A673 (cell line): Measurements from ENCODE around the gene ANXA11. TPM values are rescaled to one million over a fixed set of nuclear protein-coding genes. Genes with fewer than 3 reads are reported as not detected.
A peak's percentile ranks its signal among the peaks of the same experiment; 100 is the strongest.

Experiments
- BruUV-seq: library from RNA; stranded (reverse); fragments of 400-500 nt; replicated peaks from 2 replicates; lab custom pipeline; 2021; lab: Mats Ljungman, UMichigan
- CTCF ChIA-PET: fragments of 300-600 bp; sonication (Branson Sonifier 250); formaldehyde crosslinking; loops from one replicate; lab custom pipeline; 2022; ENCODE audit warnings: antibody characterized with exemption; lab: Charles Lee
- POLR2A ChIA-PET: fragments of 300-600 bp; sonication (Branson Sonifier 250); formaldehyde crosslinking; loops from one replicate; lab custom pipeline; 2022; ENCODE audit warnings: antibody characterized with exemption; ENCODE audit not compliant: low non-redundant PET; lab: Charles Lee
- DNase-seq: peaks from one replicate; pipeline ENCODE4 v3.0.0-alpha.2; 2015; ENCODE audit warnings: low spot score
- H3K27ac ChIP-seq: fragments of 200-600 bp; sonication (generic); 2 replicates; pipeline ENCODE4 v1.5.1; 2016; ENCODE audit warnings: mixed run types, low read depth, mild to moderate bottlenecking, mixed read lengths, antibody characterized with exemption, low read length; ENCODE audit not compliant: poor library complexity, severe bottlenecking
- H3K27me3 ChIP-seq: fragments of 200-600 bp; sonication (generic); replicated peaks from 2 replicates; pipeline ENCODE4 v1.6.1; 2017; ENCODE audit warnings: mixed run types, low read depth, mild to moderate bottlenecking, mixed read lengths, antibody characterized with exemption, low read length; ENCODE audit not compliant: insufficient read depth, poor library complexity
- H3K36me3 ChIP-seq: fragments of 200-600 bp; sonication (generic); 2 replicates; pipeline ENCODE4 v1.6.1; 2016; ENCODE audit warnings: mixed run types, mild to moderate bottlenecking, mixed read lengths, antibody characterized with exemption, low read length; ENCODE audit not compliant: insufficient read depth, poor library complexity, severe bottlenecking
- H3K4me1 ChIP-seq: fragments of 200-600 bp; sonication (generic); 2 replicates; pipeline ENCODE4 v1.6.1; 2017; ENCODE audit warnings: mixed run types, mild to moderate bottlenecking, mixed read lengths, antibody characterized with exemption, low read length; ENCODE audit not compliant: insufficient read depth, poor library complexity, severe bottlenecking
- H3K4me3 ChIP-seq: fragments of 200-600 bp; sonication (generic); 2 replicates; pipeline ENCODE4 v1.5.1; 2016; ENCODE audit warnings: low read depth, mixed run types, mild to moderate bottlenecking, mixed read lengths, low read length; ENCODE audit not compliant: poor library complexity, severe bottlenecking
- H3K9me3 ChIP-seq: fragments of 200-600 bp; sonication (generic); 2 replicates; pipeline ENCODE4 v1.6.1; 2016; ENCODE audit warnings: mixed run types, low read depth, mild to moderate bottlenecking, mixed read lengths, antibody characterized with exemption, low read length; ENCODE audit not compliant: poor library complexity, severe bottlenecking
- EZH2 ChIP-seq: fragments of 200-600 bp; sonication (generic); IDR thresholded peaks from 2 replicates; pipeline ENCODE4 v1.6.1; 2017; ENCODE audit warnings: borderline replicate concordance, low read depth, mild to moderate bottlenecking, mixed read lengths, antibody characterized with exemption, low read length; ENCODE audit not compliant: poor library complexity, severe bottlenecking
- intact Hi-C: fragments of 100-400 bp; cut with micrococcal nuclease; formaldehyde crosslinking; loops from one replicate; pipeline ENCODE4 v1.10.0; 2022; ENCODE audit not compliant: unreplicated experiment
- total RNA-seq: library from RNA; stranded (reverse); gene quantifications from 2 replicates; pipeline ENCODE4 v1.2.3, GENCODE V29; 2021
- TF ChIP-seq, protein P1 (sequence below): fragments of 300-800, 200-600 bp; sonication (generic); conservative IDR thresholded peaks from 2 replicates; pipeline ENCODE4 v1.5.1; 2017; ENCODE audit warnings: low read depth, mild to moderate bottlenecking, antibody characterized with exemption, low read length, moderate library complexity, mixed read lengths

Gene ANXA11
- total RNA-seq, 1 experiment from 2014 or later, result 119 TPM

DNA sequence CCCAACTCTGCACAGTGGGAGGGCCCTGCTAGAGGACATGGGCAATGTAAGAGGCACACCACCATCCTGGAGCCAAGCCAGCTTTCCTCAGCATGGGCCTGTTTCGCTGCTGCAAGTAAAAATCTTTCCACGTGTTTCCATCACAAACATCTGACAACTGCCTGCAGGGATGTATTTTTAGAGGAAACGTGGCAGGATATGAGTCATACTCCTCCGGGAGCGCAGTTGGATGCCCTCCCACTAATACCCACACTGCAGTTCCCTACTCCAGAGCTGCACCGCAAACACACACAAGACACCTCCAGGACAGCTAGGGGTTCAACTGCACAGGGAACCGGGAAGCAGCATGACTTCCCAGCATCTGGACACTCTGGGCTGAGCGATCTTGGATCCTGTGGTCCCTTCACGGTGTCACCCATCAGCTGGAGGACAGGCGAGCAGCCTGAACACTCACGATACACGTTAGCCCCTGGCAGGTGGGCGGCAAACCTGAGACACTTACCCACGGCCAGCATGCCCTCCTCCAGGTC is 46.7 kb downstream of the ANXA11 start:
- H3K4me3 ChIP-seq, result no peak overlapping the region
- no peak for TF ChIP-seq EZH2
- TF ChIP-seq, protein P1, sequence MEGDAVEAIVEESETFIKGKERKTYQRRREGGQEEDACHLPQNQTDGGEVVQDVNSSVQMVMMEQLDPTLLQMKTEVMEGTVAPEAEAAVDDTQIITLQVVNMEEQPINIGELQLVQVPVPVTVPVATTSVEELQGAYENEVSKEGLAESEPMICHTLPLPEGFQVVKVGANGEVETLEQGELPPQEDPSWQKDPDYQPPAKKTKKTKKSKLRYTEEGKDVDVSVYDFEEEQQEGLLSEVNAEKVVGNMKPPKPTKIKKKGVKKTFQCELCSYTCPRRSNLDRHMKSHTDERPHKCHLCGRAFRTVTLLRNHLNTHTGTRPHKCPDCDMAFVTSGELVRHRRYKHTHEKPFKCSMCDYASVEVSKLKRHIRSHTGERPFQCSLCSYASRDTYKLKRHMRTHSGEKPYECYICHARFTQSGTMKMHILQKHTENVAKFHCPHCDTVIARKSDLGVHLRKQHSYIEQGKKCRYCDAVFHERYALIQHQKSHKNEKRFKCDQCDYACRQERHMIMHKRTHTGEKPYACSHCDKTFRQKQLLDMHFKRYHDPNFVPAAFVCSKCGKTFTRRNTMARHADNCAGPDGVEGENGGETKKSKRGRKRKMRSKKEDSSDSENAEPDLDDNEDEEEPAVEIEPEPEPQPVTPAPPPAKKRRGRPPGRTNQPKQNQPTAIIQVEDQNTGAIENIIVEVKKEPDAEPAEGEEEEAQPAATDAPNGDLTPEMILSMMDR, result no peak
- ChIA-PET POLR2A (no interaction called here), CTCF (interaction anchor here (1.2 kb wide), 1 partner anchor 15 kb away, joined by 7 read pairs; no protein-coding TSS in a partner anchor)
- peaks cover 37% of the 10 kb centered on the region for H3K4me1 ChIP-seq
- peak overlapping the region; percentile 88 for H3K27ac ChIP-seq
- intact Hi-C loops, result loop anchor here (2.0 kb wide), 1 partner anchor 46 kb away; the partner anchor contains the start of gene ANXA11
- H3K36me3 ChIP-seq, result peaks cover 33% of the 10 kb centered on the region
- H3K27me3 ChIP-seq, result no peaks in the 10 kb centered on the region
- H3K9me3 ChIP-seq, result no peaks in the 10 kb centered on the region
- peak; percentile 99 for DNase-seq
- BruUV-seq, result no TSS peak

DNA sequence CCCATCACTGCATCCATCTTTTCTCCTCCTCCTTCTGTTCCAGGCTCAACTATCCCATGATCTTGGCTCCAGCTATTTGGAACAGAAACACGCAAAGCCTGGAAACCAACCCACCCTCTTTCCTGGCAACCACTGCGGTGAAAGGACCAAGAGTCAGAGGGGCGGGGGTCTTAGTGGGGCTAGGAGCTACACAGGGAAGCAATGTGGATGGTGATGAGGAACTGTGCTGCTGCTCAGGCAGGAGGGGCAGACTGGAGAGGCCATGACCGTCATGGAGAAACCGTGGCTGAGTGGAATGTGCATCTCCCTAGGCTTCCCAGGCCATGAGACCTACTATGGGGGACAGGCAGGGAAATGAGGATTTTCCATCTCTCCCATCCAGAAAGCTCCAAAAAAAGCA is 47.2 kb downstream of the ANXA11 start:
- H3K36me3 ChIP-seq, result peaks cover 33% of the 10 kb centered on the region
- no peak for DNase-seq
- intact Hi-C loops, result loop anchor here (2.0 kb wide), 1 partner anchor 47 kb away; the partner anchor contains the start of gene ANXA11
- no TSS peak for BruUV-seq
- ChIA-PET CTCF (interaction anchor here (1.2 kb wide), 1 partner anchor 14 kb away, joined by 7 read pairs; no protein-coding TSS in a partner anchor), POLR2A (no interaction called here)
- H3K4me1 ChIP-seq, result peaks cover 37% of the 10 kb centered on the region
- H3K27me3 ChIP-seq, result no peaks in the 10 kb centered on the region
- H3K27ac ChIP-seq, result peak overlapping the region; percentile 79
- no peak overlapping the region for H3K4me3 ChIP-seq
- no peak for TF ChIP-seq EZH2
- TF ChIP-seq, protein P1, result no peak
- H3K9me3 ChIP-seq, result no peaks in the 10 kb centered on the region

DNA sequence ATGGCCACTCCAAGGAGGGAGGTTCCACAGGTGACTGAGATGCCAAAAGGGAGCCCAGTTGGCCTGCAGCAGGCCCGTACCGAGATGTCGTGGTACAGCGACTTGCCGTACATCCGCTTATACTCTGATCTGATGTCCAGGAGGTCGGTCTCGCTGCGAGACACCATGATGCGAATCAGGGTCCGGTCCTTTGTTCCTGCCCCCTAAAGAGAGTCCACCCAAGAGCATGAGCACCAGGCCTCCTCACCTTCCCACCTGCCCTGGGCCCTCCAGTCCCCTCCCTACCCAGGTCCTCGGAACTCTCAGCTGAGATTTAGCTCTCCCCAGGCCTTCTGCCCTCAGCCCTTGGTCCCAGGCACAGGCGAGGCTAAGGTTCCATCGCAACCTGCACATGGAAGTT is 47.8 kb downstream of the ANXA11 start:
- POLR2A ChIA-PET, result no interaction called here
- CTCF ChIA-PET, result no interaction called here
- Histone ChIP-seq H3K9me3 (no peaks in the 10 kb centered on the region), H3K27ac (peak overlapping the region; percentile 79), H3K4me3 (no peak overlapping the region), H3K36me3 (peaks cover 33% of the 10 kb centered on the region), H3K4me1 (peaks cover 37% of the 10 kb centered on the region), H3K27me3 (no peaks in the 10 kb centered on the region)
- TF ChIP-seq, protein P1, result no peak
- no peak for TF ChIP-seq EZH2
- intact Hi-C loops, result no loop called here
- DNase-seq, result no peak
- no TSS peak for BruUV-seq
